K562 (cell line): ENCODE results near the gene HOXB3. TPM values are rescaled to one million over a fixed set of nuclear protein-coding genes. Genes with fewer than 3 reads are reported as not detected.

Experiments
- BRD9 ChIP-seq: fragments of 450-650 bp; IDR thresholded peaks from 2 replicates; pipeline ENCODE4 v1.6.1; 2018; ENCODE audit warnings: low read depth; ENCODE audit not compliant: partially characterized antibody
- ETV5 ChIP-seq: sonication (generic); formaldehyde crosslinking; IDR thresholded peaks from 2 replicates; pipeline ENCODE4 v1.4.0; 2020; ENCODE audit warnings: low read depth, mild to moderate bottlenecking, missing genetic modification reagents
- MAFK ChIP-seq: IDR thresholded peaks from 2 replicates; pipeline ENCODE4 v1.6.1; 2011; ENCODE audit warnings: low read length, improper control_type of control experiment
- PHF8 ChIP-seq: fragments of 200-600 bp; sonication (generic); IDR thresholded peaks from 2 replicates; pipeline ENCODE4 v1.6.1; 2012; ENCODE audit warnings: mixed run types, mild to moderate bottlenecking, inconsistent platforms, low read length, moderate library complexity, borderline replicate concordance
- RB1 ChIP-seq: fragments of 450-650 bp; IDR thresholded peaks from 2 replicates; pipeline ENCODE4 v1.6.1; 2017; ENCODE audit warnings: low read depth, mild to moderate bottlenecking
- SREBF2 ChIP-seq: sonication (generic); formaldehyde crosslinking; IDR thresholded peaks from 2 replicates; pipeline ENCODE4 v1.4.0; 2020; ENCODE audit warnings: mild to moderate bottlenecking, missing genetic modification reagents
- ZKSCAN1 ChIP-seq: fragments of 150-350 bp; IDR thresholded peaks from 2 replicates; pipeline ENCODE4 v1.6.1; 2016; ENCODE audit warnings: low read depth, low read length
- polyA plus RNA-seq, 8 experiments: library from polyadenylated mRNA; depleted of rRNA in 4 of 8; stranded (reverse) in 5 of 8; unstranded in 3 of 8; fragments of >200 nt; fragmentation: Nextera tagmentation in 2 of 8; fragmentation: Illumina TruSeq in 1 of 8; extraction: Ambion mirVana in 2 of 8; extraction: Trizol in 1 of 8; gene quantifications; 2 replicates each; pipeline versions ENCODE4 v1.2.1 to v1.2.3, GENCODE V29; 2011 to 2014; ENCODE audit warnings: inconsistent platforms in 1 of 8, missing spikeins in 1 of 8
- total RNA-seq, 7 experiments: library from RNA; depleted of rRNA in 6 of 7; stranded (reverse); fragments of >200 nt in 6 of 7; fragmentation: Illumina TruSeq in 2 of 7; extraction: Trizol in 2 of 7; gene quantifications; 2 replicates each; pipeline versions ENCODE4 v1.2.1 to v1.2.3, GENCODE V29; 2011 to 2021; ENCODE audit warnings: low replicate concordance in 1 of 7
- TF ChIP-seq, protein P1 (sequence below): fragments of 450-650 bp; IDR thresholded peaks from 2 replicates; pipeline ENCODE4 v1.6.1; 2016; ENCODE audit warnings: low read depth
- TF ChIP-seq, protein P2 (sequence below), 2 experiments: fragments of 250-450 bp in 1 of 2; fragments of 450-650 bp in 1 of 2; sonication (Bioruptor Pico) in 1 of 2; IDR thresholded peaks; 2 replicates each; pipeline versions ENCODE4 v1.6.1 to v1.8.0; 2016 to 2021; ENCODE audit warnings: mild to moderate bottlenecking in 2 of 2, moderate library complexity in 2 of 2, missing compliant biosample characterization in 1 of 2, missing genetic modification characterization in 1 of 2
- TF ChIP-seq, protein P3 (sequence below): sonication (generic); formaldehyde crosslinking; IDR thresholded peaks from 2 replicates; pipeline ENCODE4 v1.8.1; 2023; ENCODE audit warnings: mild to moderate bottlenecking, missing genetic modification reagents
- TF ChIP-seq, protein P4 (sequence below): IDR thresholded peaks from 2 replicates; pipeline ENCODE4 v1.6.1; 2014; ENCODE audit warnings: antibody characterized with exemption
- TF ChIP-seq, protein P5 (sequence below): fragments of 250-450 bp; sonication (Bioruptor Pico); IDR thresholded peaks from 2 replicates; pipeline ENCODE4 v1.8.0; 2021; ENCODE audit warnings: moderate library complexity, mild to moderate bottlenecking, inconsistent platforms

Gene HOXB3
- total and polyA plus RNA-seq, 9 of the 15 experiments (the other 6 are each of a cell fraction or from before 2014, with no cell fraction given), result 2.4 to 41.3 (median 20.2) TPM

DNA sequence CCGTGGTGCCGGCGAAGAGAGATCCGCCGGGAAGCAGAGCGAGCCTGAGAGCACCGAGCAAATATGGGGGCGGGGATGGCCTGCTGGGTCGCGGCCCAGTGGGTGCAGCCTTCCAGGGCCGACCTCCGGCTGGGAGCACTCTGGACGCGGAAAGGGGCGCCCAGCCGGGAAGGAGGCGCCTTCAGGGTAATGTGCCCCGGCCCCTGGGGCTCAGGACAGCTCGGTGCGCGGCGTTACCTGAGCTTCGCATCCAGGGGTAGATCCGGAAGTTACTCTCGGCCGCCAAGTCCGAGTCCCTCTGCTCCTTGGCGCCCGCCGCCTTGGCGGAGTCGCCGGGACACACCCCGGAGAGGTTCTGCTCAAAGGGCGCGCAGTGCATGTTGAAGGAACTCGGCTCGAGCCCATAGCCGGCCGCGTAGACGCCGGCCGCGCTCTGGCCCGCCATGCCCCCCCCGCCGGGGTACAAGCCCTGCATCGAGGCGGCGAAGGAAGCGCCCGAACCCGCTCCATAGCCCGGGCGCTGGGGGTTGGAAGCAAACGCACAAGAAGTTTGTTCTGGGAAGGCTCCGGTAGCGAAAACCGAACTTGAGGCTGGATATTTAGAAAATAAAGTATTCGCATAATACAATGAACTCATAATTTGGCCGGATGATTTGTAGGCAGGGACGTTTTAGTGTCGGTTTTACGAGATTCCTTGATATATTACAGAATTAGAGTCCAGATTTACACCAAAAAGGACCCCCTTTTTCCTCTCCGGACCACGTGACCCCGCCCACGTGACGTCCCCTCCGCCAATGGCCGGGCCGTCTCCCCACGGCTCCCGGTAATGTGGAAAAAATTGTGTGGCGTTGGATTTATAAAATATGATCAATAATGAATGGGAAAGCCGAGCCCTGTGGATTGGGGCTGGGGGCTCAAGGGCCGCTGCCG is 20.5 kb upstream of the HOXB3 start, which contains the start of gene HOXB7 (continued):
- TF ChIP-seq, protein P1, sequence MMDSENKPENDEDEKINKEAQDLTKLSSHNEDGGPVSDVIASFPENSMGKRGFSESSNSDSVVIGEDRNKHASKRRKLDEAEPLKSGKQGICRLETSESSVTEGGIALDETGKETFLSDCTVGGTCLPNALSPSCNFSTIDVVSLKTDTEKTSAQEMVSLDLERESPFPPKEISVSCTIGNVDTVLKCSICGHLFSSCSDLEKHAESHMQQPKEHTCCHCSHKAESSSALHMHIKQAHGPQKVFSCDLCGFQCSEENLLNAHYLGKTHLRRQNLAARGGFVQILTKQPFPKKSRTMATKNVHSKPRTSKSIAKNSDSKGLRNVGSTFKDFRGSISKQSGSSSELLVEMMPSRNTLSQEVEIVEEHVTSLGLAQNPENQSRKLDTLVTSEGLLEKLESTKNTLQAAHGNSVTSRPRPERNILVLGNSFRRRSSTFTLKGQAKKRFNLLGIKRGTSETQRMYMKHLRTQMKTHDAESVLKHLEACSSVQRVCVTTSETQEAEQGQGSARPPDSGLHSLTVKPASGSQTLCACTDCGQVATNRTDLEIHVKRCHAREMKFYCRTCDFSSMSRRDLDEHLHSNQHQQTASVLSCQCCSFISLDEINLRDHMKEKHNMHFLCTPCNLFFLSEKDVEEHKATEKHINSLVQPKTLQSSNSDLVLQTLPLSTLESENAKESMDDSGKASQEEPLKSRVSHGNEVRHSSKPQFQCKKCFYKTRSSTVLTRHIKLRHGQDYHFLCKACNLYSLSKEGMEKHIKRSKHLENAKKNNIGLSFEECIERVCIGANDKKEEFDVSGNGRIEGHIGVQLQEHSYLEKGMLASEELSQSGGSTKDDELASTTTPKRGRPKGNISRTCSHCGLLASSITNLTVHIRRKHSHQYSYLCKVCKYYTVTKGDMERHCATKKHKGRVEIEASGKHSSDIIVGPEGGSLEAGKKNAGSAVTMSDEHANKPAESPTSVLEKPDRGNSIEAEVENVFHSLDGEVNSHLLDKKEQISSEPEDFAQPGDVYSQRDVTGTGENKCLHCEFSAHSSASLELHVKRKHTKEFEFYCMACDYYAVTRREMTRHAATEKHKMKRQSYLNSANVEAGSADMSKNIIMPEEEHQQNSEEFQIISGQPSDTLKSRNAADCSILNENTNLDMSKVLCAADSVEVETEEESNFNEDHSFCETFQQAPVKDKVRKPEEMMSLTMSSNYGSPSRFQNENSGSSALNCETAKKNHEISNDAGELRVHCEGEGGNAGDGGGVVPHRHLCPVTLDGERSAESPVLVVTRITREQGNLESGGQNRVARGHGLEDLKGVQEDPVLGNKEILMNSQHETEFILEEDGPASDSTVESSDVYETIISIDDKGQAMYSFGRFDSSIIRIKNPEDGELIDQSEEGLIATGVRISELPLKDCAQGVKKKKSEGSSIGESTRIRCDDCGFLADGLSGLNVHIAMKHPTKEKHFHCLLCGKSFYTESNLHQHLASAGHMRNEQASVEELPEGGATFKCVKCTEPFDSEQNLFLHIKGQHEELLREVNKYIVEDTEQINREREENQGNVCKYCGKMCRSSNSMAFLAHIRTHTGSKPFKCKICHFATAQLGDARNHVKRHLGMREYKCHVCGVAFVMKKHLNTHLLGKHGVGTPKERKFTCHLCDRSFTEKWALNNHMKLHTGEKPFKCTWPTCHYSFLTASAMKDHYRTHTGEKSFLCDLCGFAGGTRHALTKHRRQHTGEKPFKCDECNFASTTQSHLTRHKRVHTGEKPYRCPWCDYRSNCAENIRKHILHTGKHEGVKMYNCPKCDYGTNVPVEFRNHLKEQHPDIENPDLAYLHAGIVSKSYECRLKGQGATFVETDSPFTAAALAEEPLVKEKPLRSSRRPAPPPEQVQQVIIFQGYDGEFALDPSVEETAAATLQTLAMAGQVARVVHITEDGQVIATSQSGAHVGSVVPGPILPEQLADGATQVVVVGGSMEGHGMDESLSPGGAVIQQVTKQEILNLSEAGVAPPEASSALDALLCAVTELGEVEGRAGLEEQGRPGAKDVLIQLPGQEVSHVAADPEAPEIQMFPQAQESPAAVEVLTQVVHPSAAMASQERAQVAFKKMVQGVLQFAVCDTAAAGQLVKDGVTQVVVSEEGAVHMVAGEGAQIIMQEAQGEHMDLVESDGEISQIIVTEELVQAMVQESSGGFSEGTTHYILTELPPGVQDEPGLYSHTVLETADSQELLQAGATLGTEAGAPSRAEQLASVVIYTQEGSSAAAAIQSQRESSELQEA, result peak; percentile 59
- TF ChIP-seq ETV5 (CRISPR knock-in tag), result peak; percentile 53; the same call in 1 of the 2 replicates
- TF ChIP-seq ZKSCAN1, result no peak
- TF ChIP-seq, protein P2, sequence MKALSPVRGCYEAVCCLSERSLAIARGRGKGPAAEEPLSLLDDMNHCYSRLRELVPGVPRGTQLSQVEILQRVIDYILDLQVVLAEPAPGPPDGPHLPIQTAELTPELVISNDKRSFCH (CRISPR knock-in tag; IDR thresholded peaks at IDR 0.05), result no peak
- TF ChIP-seq, protein P2 (tag; IDR thresholded peaks at IDR 0.05), result 0 out of 2 replicates have a peak, but pooled peaks have one; percentile 39
- TF ChIP-seq, protein P3, sequence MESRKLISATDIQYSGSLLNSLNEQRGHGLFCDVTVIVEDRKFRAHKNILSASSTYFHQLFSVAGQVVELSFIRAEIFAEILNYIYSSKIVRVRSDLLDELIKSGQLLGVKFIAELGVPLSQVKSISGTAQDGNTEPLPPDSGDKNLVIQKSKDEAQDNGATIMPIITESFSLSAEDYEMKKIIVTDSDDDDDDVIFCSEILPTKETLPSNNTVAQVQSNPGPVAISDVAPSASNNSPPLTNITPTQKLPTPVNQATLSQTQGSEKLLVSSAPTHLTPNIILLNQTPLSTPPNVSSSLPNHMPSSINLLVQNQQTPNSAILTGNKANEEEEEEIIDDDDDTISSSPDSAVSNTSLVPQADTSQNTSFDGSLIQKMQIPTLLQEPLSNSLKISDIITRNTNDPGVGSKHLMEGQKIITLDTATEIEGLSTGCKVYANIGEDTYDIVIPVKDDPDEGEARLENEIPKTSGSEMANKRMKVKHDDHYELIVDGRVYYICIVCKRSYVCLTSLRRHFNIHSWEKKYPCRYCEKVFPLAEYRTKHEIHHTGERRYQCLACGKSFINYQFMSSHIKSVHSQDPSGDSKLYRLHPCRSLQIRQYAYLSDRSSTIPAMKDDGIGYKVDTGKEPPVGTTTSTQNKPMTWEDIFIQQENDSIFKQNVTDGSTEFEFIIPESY (CRISPR knock-in tag), result peak; percentile 74; the same call in 1 of the 2 replicates
- TF ChIP-seq SREBF2 (CRISPR knock-in tag), result no peak
- TF ChIP-seq, protein P4, sequence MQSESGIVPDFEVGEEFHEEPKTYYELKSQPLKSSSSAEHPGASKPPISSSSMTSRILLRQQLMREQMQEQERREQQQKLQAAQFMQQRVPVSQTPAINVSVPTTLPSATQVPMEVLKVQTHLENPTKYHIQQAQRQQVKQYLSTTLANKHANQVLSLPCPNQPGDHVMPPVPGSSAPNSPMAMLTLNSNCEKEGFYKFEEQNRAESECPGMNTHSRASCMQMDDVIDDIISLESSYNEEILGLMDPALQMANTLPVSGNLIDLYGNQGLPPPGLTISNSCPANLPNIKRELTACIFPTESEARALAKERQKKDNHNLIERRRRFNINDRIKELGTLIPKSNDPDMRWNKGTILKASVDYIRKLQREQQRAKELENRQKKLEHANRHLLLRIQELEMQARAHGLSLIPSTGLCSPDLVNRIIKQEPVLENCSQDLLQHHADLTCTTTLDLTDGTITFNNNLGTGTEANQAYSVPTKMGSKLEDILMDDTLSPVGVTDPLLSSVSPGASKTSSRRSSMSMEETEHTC, result no peak
- TF ChIP-seq MAFK, result no peak
- TF ChIP-seq, protein P5, sequence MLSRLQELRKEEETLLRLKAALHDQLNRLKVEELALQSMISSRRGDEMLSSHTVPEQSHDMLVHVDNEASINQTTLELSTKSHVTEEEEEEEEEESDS (CRISPR knock-in tag), result no peak
- TF ChIP-seq BRD9, result peak; percentile 46
- peak; percentile 45; the same call in 1 of the 2 replicates for TF ChIP-seq RB1
- TF ChIP-seq PHF8, result peak; percentile 62
